Measurements from ENCODE around the gene CHST13.

Gene CHST13

GRCh38 chr3:126553284-126554084, 29.5 kb downstream of the CHST13 start:
- no peak for DNase-seq (ENCODE audit: low read depth in 3 of 3)

- DNase-seq (ENCODE audit: low read depth in 3 of 3): no peak
Measured at GRCh38 chr3:126554560-126555525, 30.9 kb downstream of the CHST13 start.

GRCh38 chr3:126555795-126556636, 32.1 kb downstream of the CHST13 start:
- DNase-seq (ENCODE audit: low read depth in 3 of 3): no peak

GRCh38 chr3:126556637-126557414, 32.9 kb downstream of the CHST13 start:
- DNase-seq (ENCODE audit: low read depth in 3 of 3): no peak

- no peak for DNase-seq (ENCODE audit: low read depth in 3 of 3)
Measured at GRCh38 chr3:126557415-126557745, 33.4 kb downstream of the CHST13 start.

GRCh38 chr3:126557761-126558160, 33.8 kb downstream of the CHST13 start:
- DNase-seq (ENCODE audit: low read depth in 3 of 3): no peak

GRCh38 chr3:126558336-126559071, 34.5 kb downstream of the CHST13 start, which contains the start of gene C3orf22:
TSS of gene C3orf22 (minus strand) at chr3:126558932. CDS start at chr3:126553390, 5,542 bp downstream.
- DNase-seq (ENCODE audit: low read depth in 3 of 3): no peak

GRCh38 chr3:126562737-126563276, 38.9 kb downstream of the CHST13 start:
- DNase-seq (ENCODE audit: low read depth in 3 of 3): no peak

- DNase-seq (ENCODE audit: low read depth in 3 of 3): no peak
Measured at GRCh38 chr3:126567696-126568438, 43.9 kb downstream of the CHST13 start.

- no peak for DNase-seq (ENCODE audit: low read depth in 3 of 3)
Measured at GRCh38 chr3:126568776-126569342, 44.9 kb downstream of the CHST13 start.

- DNase-seq (ENCODE audit: low read depth in 3 of 3): no peak
Measured at GRCh38 chr3:126569390-126569975, 45.5 kb downstream of the CHST13 start.

GRCh38 chr3:126570103-126570541, 46.2 kb downstream of the CHST13 start:
- no peak for DNase-seq (ENCODE audit: low read depth in 3 of 3)

GRCh38 chr3:126571078-126571477, 47.1 kb downstream of the CHST13 start:
- no peak for DNase-seq (ENCODE audit: low read depth in 3 of 3)

- DNase-seq (ENCODE audit: low read depth in 3 of 3): no peak
Measured at GRCh38 chr3:126573492-126574117, 49.6 kb downstream of the CHST13 start.

GRCh38 chr3:126577261-126577660, 53.3 kb downstream of the CHST13 start:
- DNase-seq (ENCODE audit: low read depth in 3 of 3): no peak

GRCh38 chr3:126578702-126579101, 54.7 kb downstream of the CHST13 start:
- no peak for DNase-seq (ENCODE audit: low read depth in 3 of 3)

GRCh38 chr3:126580746-126581145, 56.8 kb downstream of the CHST13 start:
- no peak for DNase-seq (ENCODE audit: low read depth in 3 of 3)

GRCh38 chr3:126581569-126581968, 57.6 kb downstream of the CHST13 start:
- DNase-seq (ENCODE audit: low read depth in 3 of 3): no peak

Data from stimulated activated CD4-positive, alpha-beta T cell treated with anti-CD3 and anti-CD28 coated beads, TNF-alpha, amount 100 ng/mL, for 4 hours (primary cell).